HG02840 (cell line): ENCODE results near the gene CCNI.
"Not testable (repeated sequence)": the region's sequence is repeated elsewhere in the genome, so short reads cannot be mapped to it uniquely, and the experiment has no call there.

Experiments used
- ATAC-seq: cut with Tn5 transposase; IDR thresholded peaks from one replicate; pipeline ENCODE4 v1.9.1; 2021; ENCODE audit warnings: mild to moderate bottlenecking, moderate library complexity, moderate number of reproducible peaks; ENCODE audit not compliant: unreplicated experiment, low FRiP score

CCNI gene

GRCh38 chr4:77075869-77076799 lies at the start of gene CCNI:
CCNI (minus strand) TSS chr4:77075989; CDS start chr4:77066362, 9,627 bp downstream.
- ATAC-seq = peak; percentile 72

GRCh38 chr4:77124576-77124975 lies 48.8 kb upstream of the CCNI start:
- no peak for ATAC-seq

DNA sequence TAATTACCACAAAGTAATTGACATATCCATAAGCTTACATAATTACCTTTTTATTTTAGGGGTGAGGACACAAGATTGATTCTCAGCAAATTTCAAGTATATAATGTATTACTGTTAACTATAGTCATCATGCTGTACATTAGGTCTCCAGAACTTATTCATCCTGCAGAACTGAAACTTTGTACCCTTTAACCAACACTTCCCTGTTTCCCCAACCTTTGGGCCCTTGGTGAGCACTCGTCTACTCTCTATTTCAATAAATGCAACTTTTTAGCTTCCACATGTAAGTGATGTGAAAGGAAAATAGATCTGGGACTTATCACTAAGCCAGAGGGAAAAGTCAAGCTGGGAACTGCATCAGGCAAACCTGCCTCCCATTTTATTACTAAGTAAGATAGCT lies 47.6 kb upstream of the CCNI start:
- ATAC-seq = no peak

GRCh38 chr4:77122656-77123055 lies 46.9 kb upstream of the CCNI start:
- no peak for ATAC-seq

DNA sequence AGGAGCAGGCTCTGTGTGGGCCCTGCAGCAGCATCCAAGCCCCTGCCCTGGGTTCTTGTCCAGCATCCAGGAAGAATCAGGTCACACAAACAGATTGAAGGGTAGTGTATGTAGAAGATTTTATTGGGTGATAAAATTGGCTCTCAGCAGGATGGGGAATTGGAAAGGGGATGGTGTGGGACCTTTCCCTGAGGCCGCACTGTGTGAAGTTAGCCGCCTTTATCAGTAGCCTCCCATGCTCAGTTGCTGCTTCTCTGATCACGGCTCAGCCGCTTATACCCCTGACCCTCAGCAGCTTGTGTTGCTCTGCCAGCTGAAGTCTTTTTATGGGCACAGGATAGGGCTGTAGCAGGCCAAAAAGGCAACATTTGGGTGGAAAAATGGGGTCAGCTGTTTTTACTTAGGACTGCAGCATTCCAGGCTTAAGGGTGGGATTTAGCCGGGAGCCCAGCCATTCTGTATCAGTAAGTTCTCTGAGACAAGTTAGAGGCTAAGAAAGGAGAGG lies 46.0 kb upstream of the CCNI start:
- ATAC-seq = no peak

DNA sequence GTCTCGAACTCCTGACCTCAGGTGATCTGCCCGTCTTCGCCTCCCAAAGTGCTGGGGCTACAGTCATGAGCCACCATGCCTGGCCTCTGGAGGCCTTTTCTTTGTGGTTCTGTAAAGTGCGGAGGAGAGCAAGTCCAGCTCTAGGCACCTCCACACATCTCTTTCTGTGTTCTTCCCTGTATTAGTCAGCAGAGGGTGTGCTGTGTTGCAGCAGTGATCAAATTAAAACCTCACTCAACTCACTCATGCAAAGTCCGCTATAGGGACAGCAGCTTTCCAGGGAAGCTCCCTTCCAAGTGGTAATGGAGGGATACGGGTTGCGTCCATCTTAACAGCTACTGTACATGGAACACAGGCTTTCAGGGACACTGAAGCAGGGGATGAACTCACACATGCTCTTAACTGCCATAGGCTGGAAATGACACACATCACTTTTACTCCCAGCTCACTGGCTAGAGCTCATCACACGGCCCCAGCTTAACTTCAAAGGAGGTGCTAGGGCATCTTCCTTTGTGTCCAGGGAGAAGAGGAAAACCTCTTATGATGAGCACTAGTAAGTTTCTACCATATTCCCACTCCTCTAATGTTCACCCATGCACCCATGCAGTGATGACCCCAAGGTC lies 45.2 kb upstream of the CCNI start:
- no peak for ATAC-seq

DNA sequence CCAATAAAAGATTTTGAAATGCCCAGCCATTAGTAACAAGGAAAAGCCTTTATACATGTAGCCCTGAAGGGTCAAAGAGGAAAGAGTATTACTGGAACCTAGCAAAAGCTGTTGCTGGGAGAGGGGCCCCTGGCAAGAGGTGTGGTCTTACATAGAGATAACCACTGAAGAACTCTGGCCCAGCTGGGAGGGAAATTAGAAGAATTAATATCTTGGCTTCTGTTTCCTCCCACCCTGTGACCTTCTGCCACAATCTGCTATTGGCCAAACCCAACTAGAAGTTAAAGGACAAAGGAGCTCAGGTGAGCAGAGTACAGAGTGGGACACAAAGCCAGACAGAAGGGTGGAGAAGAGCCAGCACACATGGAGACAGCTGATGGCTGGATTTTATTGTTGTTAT lies 41.9 kb upstream of the CCNI start:
- no peak for ATAC-seq

GRCh38 chr4:77113069-77113468 lies 37.3 kb upstream of the CCNI start:
- ATAC-seq = no peak

DNA sequence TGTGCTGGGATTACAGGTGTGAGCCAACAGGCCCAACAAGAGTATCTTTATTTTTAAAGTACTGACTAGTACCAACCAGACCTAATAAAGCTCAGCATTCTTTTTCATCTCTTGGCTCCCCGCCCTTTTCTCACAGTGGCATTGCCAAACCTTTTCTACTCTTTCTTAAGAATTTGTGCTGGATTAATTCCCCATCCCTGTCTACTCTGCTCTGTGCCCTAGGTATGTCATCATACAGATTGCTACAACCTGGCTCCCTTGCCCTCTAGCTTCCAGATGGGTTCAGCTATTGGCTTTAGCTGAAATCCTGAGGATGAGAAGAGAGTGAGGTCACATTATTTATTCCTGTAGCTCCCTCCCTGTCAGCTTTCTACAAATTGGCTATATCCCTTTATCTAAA lies 34.9 kb upstream of the CCNI start:
- ATAC-seq = no peak

DNA sequence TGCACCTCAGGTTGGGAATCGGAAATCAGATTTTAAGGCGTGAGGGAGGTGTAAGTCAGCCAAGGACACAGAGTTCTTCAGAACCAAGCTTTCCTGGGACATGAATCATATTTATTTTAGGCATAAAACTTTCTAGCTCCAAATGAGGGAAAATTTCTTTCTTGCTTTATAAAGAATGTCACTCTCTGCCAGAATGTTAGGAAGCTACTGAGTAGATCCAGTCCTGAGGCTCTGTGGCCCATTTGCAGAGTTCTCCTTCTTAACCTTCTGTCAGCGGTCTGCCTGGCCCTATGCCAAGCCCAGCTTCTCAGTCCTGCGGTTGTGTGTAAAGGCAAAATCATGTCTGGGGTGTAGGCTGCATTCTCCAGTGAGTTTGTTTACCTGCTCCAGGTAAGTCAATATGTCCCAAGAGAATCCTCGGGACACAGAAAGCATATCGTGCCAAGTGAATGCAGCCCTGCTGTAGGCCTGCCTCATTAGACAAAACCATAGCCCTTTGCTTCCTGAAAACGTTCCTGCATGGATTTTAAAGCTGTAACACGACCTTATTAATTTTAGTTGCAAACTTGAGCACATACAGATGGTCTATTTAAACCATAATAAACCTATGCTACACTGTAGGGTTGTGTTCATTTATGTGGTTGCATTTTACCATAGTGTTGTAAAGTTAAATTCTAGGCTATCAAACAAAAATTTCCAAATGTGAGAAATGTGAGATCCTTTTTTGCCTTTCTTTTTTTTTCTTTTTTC lies 29.2 kb upstream of the CCNI start:
- ATAC-seq = no peak

DNA sequence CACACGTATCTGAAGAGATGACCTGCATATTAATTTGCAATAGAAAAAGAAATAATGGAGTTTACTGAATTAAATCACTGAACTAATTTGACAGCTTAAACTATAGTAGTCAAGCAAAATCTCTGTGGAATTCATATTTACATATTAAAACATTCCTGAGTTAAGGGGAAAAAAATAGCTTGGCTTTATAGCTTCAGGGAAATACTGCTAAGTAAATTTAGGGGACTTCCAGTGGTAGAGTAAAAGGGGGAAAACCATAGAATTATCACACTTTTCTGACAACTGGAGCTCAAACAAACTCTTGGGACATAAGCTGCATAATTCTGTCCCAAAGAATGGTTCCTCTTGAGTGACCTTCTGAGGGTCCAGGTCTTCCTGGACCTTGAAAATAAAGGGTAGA lies 28.6 kb upstream of the CCNI start:
- no peak for ATAC-seq

DNA sequence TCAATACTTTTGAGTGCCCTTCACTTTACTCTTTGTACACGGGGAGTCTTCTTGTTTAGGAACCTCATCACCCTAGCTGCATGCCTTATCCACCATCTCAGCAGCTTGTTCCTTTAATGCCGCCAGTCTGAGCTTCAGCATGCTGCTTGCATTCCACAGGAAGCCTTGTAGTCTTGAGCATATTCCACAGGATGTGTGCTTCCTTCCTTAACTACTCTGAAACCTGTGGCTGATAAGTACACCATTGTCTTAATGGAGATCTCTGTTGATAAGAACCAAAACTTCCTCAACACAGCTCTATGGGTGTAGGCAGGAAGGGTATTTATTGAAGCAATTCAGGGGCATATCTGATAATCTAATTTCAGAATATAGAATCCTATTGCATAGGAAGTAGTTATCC lies 24.4 kb upstream of the CCNI start:
- ATAC-seq = no peak

DNA sequence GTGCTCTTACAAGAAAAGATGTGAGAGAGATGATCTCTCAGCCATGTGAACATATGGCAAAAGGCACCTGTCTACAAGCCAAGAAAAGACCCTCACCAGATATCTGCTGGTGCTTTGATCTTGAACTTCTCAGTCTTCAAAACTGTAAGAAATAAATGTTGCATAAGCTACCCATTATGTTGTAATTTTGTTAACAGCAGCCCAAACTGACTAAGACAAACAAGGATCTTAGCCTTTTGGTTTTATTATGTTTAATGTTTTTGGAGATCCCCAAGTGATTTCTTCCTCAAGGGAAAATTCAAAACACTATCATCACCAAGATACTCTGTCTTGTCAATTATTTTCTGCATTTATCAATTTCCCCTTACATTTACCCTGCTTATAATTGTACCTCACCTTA lies 21.8 kb upstream of the CCNI start:
- ATAC-seq = no peak

GRCh38 chr4:77095101-77095821 lies 19.5 kb upstream of the CCNI start:
- peak; percentile 94 for ATAC-seq

GRCh38 chr4:77094496-77094895 lies 18.7 kb upstream of the CCNI start:
- ATAC-seq = no peak

- no peak for ATAC-seq
Measured at GRCh38 chr4:77093401-77093800, 17.6 kb upstream of the CCNI start.

DNA sequence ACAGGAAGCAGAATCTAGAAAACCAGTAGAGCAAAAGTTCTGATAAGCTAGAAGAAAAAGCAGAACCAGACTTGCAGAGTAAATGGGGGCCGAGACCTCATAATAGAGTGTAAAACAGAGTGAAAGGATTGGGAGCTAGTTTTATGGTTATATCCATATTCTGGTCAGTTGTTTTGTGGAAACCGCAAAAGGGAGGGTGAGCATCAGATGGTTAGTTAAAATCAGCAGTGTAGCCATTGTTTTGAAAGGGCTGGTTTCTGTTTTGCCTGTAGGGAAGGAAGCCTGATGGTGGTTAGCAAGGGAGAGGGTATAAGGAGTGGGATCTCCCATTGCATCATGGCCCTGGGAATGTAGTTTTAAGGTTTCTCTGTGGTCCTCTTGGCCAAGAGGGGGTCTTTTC lies 17.2 kb upstream of the CCNI start:
- no peak for ATAC-seq

- no peak for ATAC-seq
Measured at GRCh38 chr4:77089866-77090265, 14.1 kb upstream of the CCNI start.

DNA sequence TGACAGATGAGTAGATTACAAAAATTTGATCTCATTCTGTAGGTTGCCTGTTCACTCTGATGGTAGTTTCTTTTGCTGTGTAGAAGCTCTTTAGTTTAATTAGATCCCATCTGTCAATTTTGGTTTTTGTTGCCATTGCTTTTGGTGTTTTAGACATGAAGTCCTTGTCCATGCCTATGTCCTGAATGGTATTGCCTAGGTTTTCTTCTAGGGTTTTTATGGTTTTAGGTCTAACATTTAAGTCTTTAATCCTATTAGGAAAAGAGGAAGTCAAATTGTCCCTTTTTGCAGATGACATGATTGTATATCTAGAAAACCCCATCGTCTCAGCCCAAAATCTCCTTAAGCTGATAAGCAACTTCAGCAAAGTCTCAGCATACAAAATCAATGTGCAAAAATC lies 11.2 kb upstream of the CCNI start:
- ATAC-seq = not testable (repeated sequence)

DNA sequence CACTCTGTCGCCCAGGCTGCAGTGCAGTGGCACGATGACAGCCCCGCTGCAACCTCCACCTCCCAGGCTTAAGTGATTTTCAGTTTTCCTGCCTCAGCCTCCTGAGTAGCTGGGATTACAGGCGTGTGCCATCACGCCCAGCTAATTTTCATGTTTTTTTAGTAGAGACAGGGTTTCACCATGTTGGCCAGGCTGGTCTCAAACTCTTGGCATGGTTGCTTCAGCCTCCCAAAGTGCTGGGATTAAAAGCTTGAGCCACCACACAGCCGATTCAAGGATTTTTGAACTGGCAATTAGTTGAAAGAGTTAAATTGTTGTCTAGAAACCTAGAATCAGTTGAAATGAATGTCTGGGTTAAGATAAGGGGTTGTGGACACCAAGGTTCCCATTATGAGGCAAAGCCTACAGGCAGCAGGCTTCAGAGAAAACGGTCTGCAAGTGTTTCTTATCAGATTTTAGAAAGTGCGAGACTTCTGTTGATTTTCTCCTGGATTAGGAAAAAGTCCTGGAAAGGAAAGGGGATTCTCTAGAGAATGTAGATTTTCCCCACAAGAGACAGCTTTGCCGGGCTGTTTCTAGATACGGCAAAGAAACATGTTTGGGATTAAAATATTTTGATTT lies 8.3 kb upstream of the CCNI start:
- no peak for ATAC-seq
